Vagina (tissue), 2 donors: Measurements from ENCODE around the gene BAX. TPM values are rescaled to one million over a fixed set of nuclear protein-coding genes. Genes with fewer than 3 reads are reported as not detected.
A peak's percentile ranks its signal among the peaks of the same experiment; 100 is the strongest.
"Not testable (repeated sequence)": the region's sequence is repeated elsewhere in the genome, so short reads cannot be mapped to it uniquely, and the experiment has no call there.

Source experiments
- DNase-seq, 2 donors: peaks; one replicate each; pipeline ENCODE4 v3.0.0-alpha.2; 2017; ENCODE audit errors: extremely low spot score in 2 of 2
- H3K27ac ChIP-seq: fragments of 200-600 bp; sonication (generic); one replicate; pipeline ENCODE4 v1.5.1; 2019
- H3K27me3 ChIP-seq: fragments of 200-600 bp; sonication (generic); one replicate; pipeline ENCODE4 v1.5.1; 2019
- H3K36me3 ChIP-seq, 2 donors: fragments of 200-600 bp; sonication (generic); one replicate each; pipeline ENCODE4 v1.5.1; 2017 to 2019
- H3K4me1 ChIP-seq: fragments of 200-600 bp; sonication (generic); one replicate; pipeline ENCODE4 v1.5.1; 2019
- H3K4me3 ChIP-seq, 2 donors: fragments of 200-600 bp; sonication (generic); 1 replicate in 1 of 2; 2 replicates in 1 of 2; pipeline ENCODE4 v1.5.1; 2016 to 2019
- H3K9me3 ChIP-seq: fragments of 200-600 bp; sonication (generic); one replicate; pipeline ENCODE4 v1.5.1; 2019
- CTCF ChIP-seq, 3 experiments: fragments of 450-650 bp in 2 of 3; fragments of 200-600 bp in 1 of 3; sonication (generic) in 1 of 3; IDR thresholded peaks; one replicate each; pipeline ENCODE4 v1.5.1; 2017 to 2019; ENCODE audit warnings: antibody characterized with exemption in 3 of 3, mild to moderate bottlenecking in 2 of 3, moderate library complexity in 2 of 3
- POLR2A ChIP-seq, 2 donors: fragments of 450-650 bp; IDR thresholded peaks; one replicate each; pipeline ENCODE4 v1.6.1; 2017; ENCODE audit warnings: antibody characterized with exemption in 2 of 2, mild to moderate bottlenecking in 2 of 2, moderate library complexity in 2 of 2
- POLR2AphosphoS5 ChIP-seq, 2 donors: sonication (generic); formaldehyde crosslinking; IDR thresholded peaks; one replicate each; pipeline ENCODE4 v1.9.0; 2017; ENCODE audit warnings: antibody characterized with exemption in 2 of 2, mild to moderate bottlenecking in 2 of 2, low read depth in 1 of 2; ENCODE audit not compliant: insufficient read depth in 1 of 2
- intact Hi-C: fragments of 100-400 bp; cut with DNase I; formaldehyde crosslinking; loops from one replicate; pipeline ENCODE4 v1.15.1; 2023
- total RNA-seq: library from RNA; depleted of rRNA; stranded (reverse); fragments of >200 nt; gene quantifications from one replicate; pipeline ENCODE4 v1.2.3, GENCODE V29; 2016

The BAX gene
- total RNA-seq, 1 donor from 2014 or later: 52.3 TPM

GRCh38 chr19:48925240-48925843 lies 29.3 kb upstream of the BAX start:
- DNase-seq: no peak
- Histone ChIP-seq H3K27ac (no peak overlapping the region), H3K36me3 (peaks cover 0 to 9% of the 10 kb centered on the region in 2 donors), H3K9me3 (no peaks in the 10 kb centered on the region), H3K27me3 (no peaks in the 10 kb centered on the region), H3K4me1 (peaks cover 9% of the 10 kb centered on the region), H3K4me3 (no peak overlapping the region)
- TF ChIP-seq POLR2A (IDR thresholded peaks at IDR 0.05): no peak
- no peak for TF ChIP-seq CTCF (IDR thresholded peaks at IDR 0.05)
- TF ChIP-seq POLR2AphosphoS5 (IDR thresholded peaks at IDR 0.05; ENCODE audit: insufficient read depth in 1 of 2, low read depth in 1 of 2): no peak
- intact Hi-C loops: no loop called here

- intact Hi-C loops, DNase-seq, H3K4me1 ChIP-seq, H3K4me3 ChIP-seq, H3K36me3 ChIP-seq, H3K9me3 ChIP-seq, H3K27me3 ChIP-seq, H3K27ac ChIP-seq: not testable (repeated sequence)
Observed at GRCh38 chr19:48925890-48926289, 28.8 kb upstream of the BAX start.

- Histone ChIP-seq H3K4me1 (peaks cover 9% of the 10 kb centered on the region), H3K27me3 (no peaks in the 10 kb centered on the region), H3K4me3 (no peak overlapping the region), H3K36me3 (no peaks in the 10 kb centered on the region), H3K9me3 (no peaks in the 10 kb centered on the region), H3K27ac (peak overlapping the region; percentile 8)
- intact Hi-C loops: no loop called here
- DNase-seq: no peak
- TF ChIP-seq CTCF (IDR thresholded peaks at IDR 0.05) (no peak), POLR2A (IDR thresholded peaks at IDR 0.05) (no peak), POLR2AphosphoS5 (IDR thresholded peaks at IDR 0.05; ENCODE audit: insufficient read depth in 1 of 2, low read depth in 1 of 2) (peak in 1 of 2 donors; percentile 82)
Observed at GRCh38 chr19:48926909-48927308, 27.8 kb upstream of the BAX start.

- H3K4me1 ChIP-seq, intact Hi-C loops, H3K9me3 ChIP-seq: not testable (repeated sequence)
Observed at GRCh38 chr19:48927692-48928091, 27.0 kb upstream of the BAX start.

GRCh38 chr19:48928164-48929025 lies 26.3 kb upstream of the BAX start:
- intact Hi-C loops: no loop called here
- no peaks in the 10 kb centered on the region for H3K9me3 ChIP-seq
- H3K27ac ChIP-seq: no peak overlapping the region
- peaks cover 9% of the 10 kb centered on the region for H3K4me1 ChIP-seq
- no peaks in the 10 kb centered on the region for H3K36me3 ChIP-seq
- no peaks in the 10 kb centered on the region for H3K27me3 ChIP-seq
- H3K4me3 ChIP-seq: no peak overlapping the region
- no peak for DNase-seq
- TF ChIP-seq POLR2A (IDR thresholded peaks at IDR 0.05): no peak
- no peak for TF ChIP-seq CTCF (IDR thresholded peaks at IDR 0.05)
- no peak for TF ChIP-seq POLR2AphosphoS5 (IDR thresholded peaks at IDR 0.05; ENCODE audit: insufficient read depth in 1 of 2, low read depth in 1 of 2)

More at GRCh38 chr19:48927692-48928091, 27.0 kb upstream of the BAX start:
- H3K4me3 ChIP-seq, H3K36me3 ChIP-seq, H3K27me3 ChIP-seq, H3K27ac ChIP-seq, DNase-seq: not testable (repeated sequence)

GRCh38 chr19:48933382-48933932 lies 21.2 kb upstream of the BAX start, which contains the start of gene DHDH:
Gene DHDH (plus strand): TSS chr19:48933699. CDS start chr19:48933722, 23 bp downstream.
- H3K27ac ChIP-seq: peak within 1 kb of the TSS; percentile 3
- DNase-seq: no peak
- no peaks in the 10 kb centered on the region for H3K9me3 ChIP-seq
- no peaks in the 10 kb centered on the region for H3K36me3 ChIP-seq
- TF ChIP-seq CTCF (IDR thresholded peaks at IDR 0.05) (no peak), POLR2A (IDR thresholded peaks at IDR 0.05) (no peak), POLR2AphosphoS5 (IDR thresholded peaks at IDR 0.05; ENCODE audit: insufficient read depth in 1 of 2, low read depth in 1 of 2) (peak; percentile 62 to 73)
- H3K4me3 ChIP-seq: peak within 1 kb of the TSS; percentile 37 to 42
- H3K4me1 ChIP-seq: no peaks in the 10 kb centered on the region
- H3K27me3 ChIP-seq: no peaks in the 10 kb centered on the region
- intact Hi-C loops: no loop called here
